Stomach (tissue), 9 donors: ENCODE data around the gene PALLD. TPM values are rescaled to one million over a fixed set of nuclear protein-coding genes. Genes with fewer than 3 reads are reported as not detected.

Experiments used
- DNase-seq, 2 donors: peaks; one replicate each; pipeline versions ENCODE4 v3.0.0 to v3.0.0-alpha.2; 2013 to 2019
- H3K27ac ChIP-seq, 5 donors: fragments of 200-600 bp in 4 of 5; sonication (generic) in 4 of 5; one replicate each; pipeline ENCODE4 v1.5.1; 2013 to 2019; ENCODE audit warnings: mild to moderate bottlenecking in 1 of 5, moderate library complexity in 1 of 5
- H3K27me3 ChIP-seq, 3 donors: fragments of 200-600 bp; sonication (generic); one replicate each; pipeline ENCODE4 v1.5.1; 2017 to 2019; ENCODE audit warnings: mixed run types in 1 of 3
- H3K36me3 ChIP-seq, 4 donors: fragments of 200-600 bp; sonication (generic); 1 replicate in 3 of 4; 2 replicates in 1 of 4; pipeline ENCODE4 v1.5.1; 2016 to 2019
- H3K4me1 ChIP-seq, 4 donors: fragments of 200-600 bp; sonication (generic); one replicate each; pipeline ENCODE4 v1.5.1; 2016 to 2019
- H3K4me3 ChIP-seq, 4 donors: fragments of 200-600 bp; sonication (generic) in 3 of 4; one replicate each; pipeline ENCODE4 v1.5.1; 2016 to 2019; ENCODE audit warnings: mild to moderate bottlenecking in 1 of 4
- H3K9me3 ChIP-seq, 4 donors: fragments of 200-600 bp; sonication (generic); one replicate each; pipeline ENCODE4 v1.5.1; 2016 to 2019
- CTCF ChIP-seq, 7 experiments: fragments of 450-650 bp in 4 of 7; fragments of 200-600 bp in 3 of 7; sonication (generic) in 3 of 7; IDR thresholded peaks; one replicate each; pipeline ENCODE4 v1.5.1; 2016 to 2019; ENCODE audit warnings: antibody characterized with exemption in 7 of 7, control low read depth in 2 of 7, mild to moderate bottlenecking in 1 of 7
- EP300 ChIP-seq: sonication (generic); formaldehyde crosslinking; IDR thresholded peaks from one replicate; pipeline ENCODE4 v1.6.1; 2017; ENCODE audit warnings: antibody characterized with exemption
- POLR2A ChIP-seq, 4 donors: fragments of 450-650 bp; IDR thresholded peaks; one replicate each; pipeline ENCODE4 v1.6.1; 2016; ENCODE audit warnings: antibody characterized with exemption in 4 of 4, control low read depth in 2 of 4, mild to moderate bottlenecking in 1 of 4, moderate library complexity in 1 of 4
- POLR2AphosphoS5 ChIP-seq, 3 donors: sonication (generic); formaldehyde crosslinking; IDR thresholded peaks; one replicate each; pipeline ENCODE4 v1.6.1; 2016; ENCODE audit warnings: antibody characterized with exemption in 3 of 3
- WGBS, 5 donors: extraction: QIAGEN DNeasy Blood & Tissue Kit in 3 of 5; methylation state at CpG; one replicate each; pipeline versions ENCODE4 v1.1.5 to v1.1.7; 2013 to 2018; 5-methylcytosine and 5-hydroxymethylcytosine counted together
- intact Hi-C: fragments of 100-400 bp; cut with DNase I; formaldehyde crosslinking; loops from one replicate; pipeline ENCODE4 v1.15.1; 2023; ENCODE audit warnings: low total_unique reads
- polyA plus RNA-seq, 3 donors: library from polyadenylated mRNA; stranded (reverse); fragments of 200-250 nt; gene quantifications; one replicate each; pipeline ENCODE4 v1.2.3, GENCODE V29; 2013
- total RNA-seq, 5 donors: library from RNA; depleted of rRNA; stranded (reverse); fragments of >200 nt; gene quantifications; one replicate each; pipeline versions ENCODE4 v1.1.0 to v1.2.3, GENCODE V29; 2014 to 2016
- donor health status: healthy with polysubstance abuse.
- donor health status: Bipolar disorder and iron deficiency.
- donor health status: healthy.

The PALLD gene
- total and polyA plus RNA-seq, 8 donors = 75.9 to 984 (median 206) TPM

- Histone ChIP-seq H3K36me3 (no peaks in the 10 kb centered on the region), H3K27ac (peak overlapping the region in 3 of 5 donors; percentile 39 to 58 (median 56)), H3K27me3 (no peaks in the 10 kb centered on the region), H3K9me3 (no peaks in the 10 kb centered on the region), H3K4me3 (no peak overlapping the region), H3K4me1 (peaks cover 4 to 41% (median 25%) of the 10 kb centered on the region in 4 donors)
- intact Hi-C loops = no loop called here
- TF ChIP-seq CTCF (IDR thresholded peaks at IDR 0.05) (no peak), EP300 (no peak), POLR2AphosphoS5 (IDR thresholded peaks at IDR 0.05) (peak in 1 of 3 donors; percentile 8)
- WGBS, 5 donors = 23 to 49% (median 36%) methylated on average over 3 of the region's 3 CpGs
- peak; percentile 37 to 74 for DNase-seq
Measured at GRCh38 chr4:168560184-168561180, 63.6 kb downstream of the PALLD start.

- Histone ChIP-seq H3K4me1 (peaks cover 4 to 41% (median 25%) of the 10 kb centered on the region in 4 donors), H3K9me3 (no peaks in the 10 kb centered on the region), H3K4me3 (no peak overlapping the region), H3K27me3 (no peaks in the 10 kb centered on the region), H3K27ac (peak overlapping the region in 1 of 5 donors; percentile 6), H3K36me3 (no peaks in the 10 kb centered on the region)
- intact Hi-C loops = no loop called here
- 23 to 39% (median 25%) methylated on average over 3 of the region's 3 CpGs for WGBS, 5 donors
- DNase-seq = no peak
- no peak for TF ChIP-seq CTCF (IDR thresholded peaks at IDR 0.05)
- no peak for TF ChIP-seq POLR2A (IDR thresholded peaks at IDR 0.05)
- TF ChIP-seq POLR2AphosphoS5 (IDR thresholded peaks at IDR 0.05) = no peak
- no peak for TF ChIP-seq EP300
Measured at GRCh38 chr4:168562041-168562571, 65.3 kb downstream of the PALLD start.

- no peaks in the 10 kb centered on the region for H3K36me3 ChIP-seq
- 72 to 81% (median 78%) methylated on average over 3 of the region's 3 CpGs for whole genome bisulfite sequencing, 5 donors
Measured at GRCh38 chr4:168564023-168564422, 67.2 kb downstream of the PALLD start.

More at GRCh38 chr4:168564023-168564422, 67.2 kb downstream of the PALLD start:
- intact Hi-C loops = no loop called here
- H3K27me3 ChIP-seq = no peaks in the 10 kb centered on the region
- no peaks in the 10 kb centered on the region for H3K9me3 ChIP-seq
- TF ChIP-seq EP300 (no peak), CTCF (IDR thresholded peaks at IDR 0.05) (no peak), POLR2A (IDR thresholded peaks at IDR 0.05) (no peak), POLR2AphosphoS5 (IDR thresholded peaks at IDR 0.05) (no peak)
- no peak overlapping the region for H3K27ac ChIP-seq
- no peak for DNase-seq
- peaks cover 4 to 36% (median 25%) of the 10 kb centered on the region in 4 donors for H3K4me1 ChIP-seq
- no peak overlapping the region for H3K4me3 ChIP-seq
